ENCODE measurements around the gene CACNG1. TPM values are rescaled to one million over a fixed set of nuclear protein-coding genes. Genes with fewer than 3 reads are reported as not detected.

The CACNG1 gene
- total RNA-seq, 4 donors from 2014 or later, result not detected

- Histone ChIP-seq H3K27me3 (no peaks in the 10 kb centered on the region), H3K36me3 (no peaks in the 10 kb centered on the region), H3K9me3 (no peaks in the 10 kb centered on the region), H3K4me1 (peaks cover 0 to 9% (median 6%) of the 10 kb centered on the region in 4 donors), H3K4me3 (no peak overlapping the region), H3K27ac (no peak overlapping the region)
- no peak for DNase-seq
- intact Hi-C loops (cut with DNase I; ENCODE audit: low total_unique reads), result no loop called here
- in situ Hi-C loops (cut with MboI; ENCODE audit: low pct_ligation_motif_present in 1 of 4, low pct_unique_long_range_greater_than_20kb in 1 of 4, low sequenced_read_pairs in 3 of 4), result no loop called here
- 87% methylated on average over 7 of the region's 7 CpGs; no CpG with 5 or more reads in 1 of the 2 donors for WGBS, 2 donors (ENCODE audit: low coverage in 1 of 2)
- TF ChIP-seq POLR2A (IDR thresholded peaks at IDR 0.05) (no peak), EP300 (IDR thresholded peaks at IDR 0.05; ENCODE audit: low read depth) (no peak), POLR2AphosphoS5 (IDR thresholded peaks at IDR 0.05) (no peak)
- TF ChIP-seq, protein P1, sequence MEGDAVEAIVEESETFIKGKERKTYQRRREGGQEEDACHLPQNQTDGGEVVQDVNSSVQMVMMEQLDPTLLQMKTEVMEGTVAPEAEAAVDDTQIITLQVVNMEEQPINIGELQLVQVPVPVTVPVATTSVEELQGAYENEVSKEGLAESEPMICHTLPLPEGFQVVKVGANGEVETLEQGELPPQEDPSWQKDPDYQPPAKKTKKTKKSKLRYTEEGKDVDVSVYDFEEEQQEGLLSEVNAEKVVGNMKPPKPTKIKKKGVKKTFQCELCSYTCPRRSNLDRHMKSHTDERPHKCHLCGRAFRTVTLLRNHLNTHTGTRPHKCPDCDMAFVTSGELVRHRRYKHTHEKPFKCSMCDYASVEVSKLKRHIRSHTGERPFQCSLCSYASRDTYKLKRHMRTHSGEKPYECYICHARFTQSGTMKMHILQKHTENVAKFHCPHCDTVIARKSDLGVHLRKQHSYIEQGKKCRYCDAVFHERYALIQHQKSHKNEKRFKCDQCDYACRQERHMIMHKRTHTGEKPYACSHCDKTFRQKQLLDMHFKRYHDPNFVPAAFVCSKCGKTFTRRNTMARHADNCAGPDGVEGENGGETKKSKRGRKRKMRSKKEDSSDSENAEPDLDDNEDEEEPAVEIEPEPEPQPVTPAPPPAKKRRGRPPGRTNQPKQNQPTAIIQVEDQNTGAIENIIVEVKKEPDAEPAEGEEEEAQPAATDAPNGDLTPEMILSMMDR (IDR thresholded peaks at IDR 0.05), result no peak
Measured at GRCh38 chr17:67021196-67021595, 23.2 kb upstream of the CACNG1 start.

GRCh38 chr17:67021743-67022450 lies 22.5 kb upstream of the CACNG1 start:
- WGBS, 2 donors (ENCODE audit: low coverage in 1 of 2), result 77 to 97% methylated on average over 5 to 16 of the region's 16 CpGs
- Histone ChIP-seq H3K4me3 (no peak overlapping the region), H3K9me3 (no peaks in the 10 kb centered on the region), H3K27ac (no peak overlapping the region), H3K27me3 (no peaks in the 10 kb centered on the region), H3K4me1 (peaks cover 0 to 9% (median 6%) of the 10 kb centered on the region in 4 donors), H3K36me3 (no peaks in the 10 kb centered on the region)
- DNase-seq, result no peak
- in situ Hi-C loops (cut with MboI; ENCODE audit: low pct_ligation_motif_present in 1 of 4, low pct_unique_long_range_greater_than_20kb in 1 of 4, low sequenced_read_pairs in 3 of 4), result no loop called here
- TF ChIP-seq POLR2AphosphoS5 (IDR thresholded peaks at IDR 0.05) (no peak), EP300 (IDR thresholded peaks at IDR 0.05; ENCODE audit: low read depth) (no peak), POLR2A (IDR thresholded peaks at IDR 0.05) (no peak)
- TF ChIP-seq, protein P1 (IDR thresholded peaks at IDR 0.05), result no peak
- intact Hi-C loops (cut with DNase I; ENCODE audit: low total_unique reads), result no loop called here

DNA sequence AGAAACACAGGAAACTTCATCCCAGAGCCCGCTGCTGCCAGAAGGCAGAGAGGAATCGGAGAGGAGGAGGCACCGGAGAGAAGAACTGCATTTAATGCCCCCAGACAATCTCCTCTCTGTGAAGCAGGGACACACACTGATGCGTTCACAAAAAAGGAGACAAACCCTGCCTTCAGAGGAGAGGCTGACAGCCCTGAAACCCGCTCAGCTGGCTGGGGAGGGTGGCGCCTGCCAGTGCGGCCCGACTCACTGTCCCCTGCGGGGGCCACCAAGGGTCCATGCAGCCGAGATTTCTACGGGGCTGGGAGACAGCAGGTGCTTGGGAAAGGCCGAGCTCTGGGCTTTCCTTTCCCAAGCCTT lies 21.9 kb upstream of the CACNG1 start:
- H3K27me3 ChIP-seq, result no peaks in the 10 kb centered on the region
- in situ Hi-C loops (cut with MboI; ENCODE audit: low pct_ligation_motif_present in 1 of 4, low pct_unique_long_range_greater_than_20kb in 1 of 4, low sequenced_read_pairs in 3 of 4) (no loop called here), intact Hi-C loops (cut with DNase I; ENCODE audit: low total_unique reads) (no loop called here)
- 77 to 83% methylated on average over 1 to 10 of the region's 12 CpGs for WGBS, 2 donors (ENCODE audit: low coverage in 1 of 2)
- H3K4me1 ChIP-seq, result peaks cover 0 to 9% (median 6%) of the 10 kb centered on the region in 4 donors
- H3K27ac ChIP-seq, result no peak overlapping the region
- no peak overlapping the region for H3K4me3 ChIP-seq
- no peaks in the 10 kb centered on the region for H3K9me3 ChIP-seq
- DNase-seq, result no peak
- H3K36me3 ChIP-seq, result no peaks in the 10 kb centered on the region
- TF ChIP-seq POLR2A (IDR thresholded peaks at IDR 0.05), result no peak
- no peak for TF ChIP-seq EP300 (IDR thresholded peaks at IDR 0.05; ENCODE audit: low read depth)
- TF ChIP-seq, protein P1 (IDR thresholded peaks at IDR 0.05), result no peak
- no peak for TF ChIP-seq POLR2AphosphoS5 (IDR thresholded peaks at IDR 0.05)

- Histone ChIP-seq H3K27ac (peak overlapping the region in 1 of 4 donors; percentile 5), H3K36me3 (no peaks in the 10 kb centered on the region), H3K4me3 (no peak overlapping the region), H3K9me3 (no peaks in the 10 kb centered on the region), H3K4me1 (peaks cover 0 to 9% (median 6%) of the 10 kb centered on the region in 4 donors), H3K27me3 (no peaks in the 10 kb centered on the region)
- no peak for TF ChIP-seq EP300 (IDR thresholded peaks at IDR 0.05; ENCODE audit: low read depth)
- TF ChIP-seq POLR2A (IDR thresholded peaks at IDR 0.05), result no peak
- no peak for TF ChIP-seq POLR2AphosphoS5 (IDR thresholded peaks at IDR 0.05)
- TF ChIP-seq, protein P1 (IDR thresholded peaks at IDR 0.05), result no peak
- DNase-seq, result no peak
- in situ Hi-C loops (cut with MboI; ENCODE audit: low pct_ligation_motif_present in 1 of 4, low pct_unique_long_range_greater_than_20kb in 1 of 4, low sequenced_read_pairs in 3 of 4), result no loop called here
- WGBS, 2 donors (ENCODE audit: low coverage in 1 of 2), result 78 to 89% methylated on average over 6 to 17 of the region's 17 CpGs
- intact Hi-C loops (cut with DNase I; ENCODE audit: low total_unique reads), result no loop called here
Measured at GRCh38 chr17:67024736-67025135, 19.6 kb upstream of the CACNG1 start.
